HUES64 (cell line): ENCODE results near the gene ZNF549. TPM values are rescaled to one million over a fixed set of nuclear protein-coding genes. Genes with fewer than 3 reads are reported as not detected.
"Not testable (repeated sequence)": the region's sequence is repeated elsewhere in the genome, so short reads cannot be mapped to it uniquely, and the experiment has no call there.

Source experiments
- H3K27ac ChIP-seq: 2 replicates; pipeline ENCODE4 v1.7.0; 2013; ENCODE audit warnings: low read depth, low read length, inconsistent platforms
- H3K27me3 ChIP-seq: 2 replicates; pipeline ENCODE4 v1.6.1; 2013; ENCODE audit warnings: mild to moderate bottlenecking, low read length; ENCODE audit not compliant: insufficient read depth
- H3K36me3 ChIP-seq: 2 replicates; pipeline ENCODE4 v1.6.1; 2013; ENCODE audit warnings: mild to moderate bottlenecking, low read length; ENCODE audit not compliant: insufficient read depth
- H3K4me1 ChIP-seq: 2 replicates; pipeline ENCODE4 v1.6.1; 2013; ENCODE audit warnings: mild to moderate bottlenecking, low read length, moderate library complexity; ENCODE audit not compliant: insufficient read depth
- H3K4me3 ChIP-seq: 2 replicates; pipeline ENCODE4 v1.5.1; 2013; ENCODE audit warnings: mild to moderate bottlenecking, low read length, moderate library complexity
- H3K9ac ChIP-seq: 2 replicates; pipeline ENCODE4 v1.6.1; 2013; ENCODE audit warnings: mild to moderate bottlenecking, low read depth, low read length
- H3K9me3 ChIP-seq: 2 replicates; pipeline ENCODE4 v1.6.1; 2013; ENCODE audit warnings: low read depth, low read length; ENCODE audit not compliant: insufficient read depth
- WGBS: fragments of 150-250, 120-280 bp; methylation state at CpG from one replicate; pipeline ENCODE4 v1.1.7; 2013; ENCODE audit warnings: missing lambda C conversion rate; 5-methylcytosine and 5-hydroxymethylcytosine counted together
- polyA plus RNA-seq, 2 experiments: library from polyadenylated mRNA; stranded (reverse); fragments of 50-300 nt; gene quantifications; one replicate each; pipeline ENCODE4 v1.2.3, GENCODE V29; 2013

The ZNF549 gene
- polyA plus RNA-seq (2013, experiment 1 of 2) = 5.9 TPM
- polyA plus RNA-seq (2013, experiment 2 of 2) = 7.2 TPM

DNA sequence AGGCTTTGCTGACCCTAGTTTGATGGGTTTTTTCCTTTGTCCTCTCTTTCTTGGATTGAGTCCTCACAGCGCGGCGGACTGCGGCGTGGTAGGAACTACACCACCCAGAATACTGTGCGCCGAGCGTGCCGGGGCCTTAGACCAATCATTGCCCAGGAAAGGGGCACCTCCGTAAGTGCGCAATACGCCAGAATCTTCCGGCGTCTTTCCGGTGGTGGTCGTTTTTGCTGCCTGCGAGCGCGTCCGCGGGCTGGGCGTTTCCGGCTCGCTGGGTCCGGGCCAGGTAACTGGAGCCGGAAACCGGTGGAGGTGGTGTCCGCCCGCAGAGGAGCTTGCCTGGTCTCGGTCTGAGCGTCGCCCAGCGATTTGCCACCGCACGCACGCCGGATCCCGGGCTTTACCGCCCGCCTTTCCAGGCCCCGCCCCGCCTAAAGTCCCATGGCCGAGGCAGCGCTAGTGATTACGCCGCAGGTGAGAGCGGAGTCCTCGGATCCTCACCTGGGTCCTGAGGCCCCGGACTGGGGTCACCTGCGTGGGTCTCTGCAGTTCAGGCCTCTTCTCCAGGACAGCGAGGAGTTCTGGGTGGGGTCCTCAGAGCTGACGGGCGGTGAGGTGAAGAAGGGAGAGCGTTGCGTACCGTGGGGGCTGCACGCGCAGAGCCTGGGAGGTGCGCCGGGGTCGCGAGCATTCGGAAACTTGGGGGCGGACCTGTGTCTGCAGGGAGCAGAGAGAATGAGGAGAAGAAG lies at the start of gene ZNF549:
ZNF549 (plus strand) TSS at position 221 of the 746 bp plus-strand sequence; CDS start at position 439, 218 bp downstream.
- peaks cover 8% of the 10 kb centered on the region; the same call in 1 of the 2 replicates for H3K9me3 ChIP-seq
- H3K27ac ChIP-seq = peak within 1 kb of the TSS; percentile 93
- peaks cover 6% of the 10 kb centered on the region; the same call in 1 of the 2 replicates for H3K4me1 ChIP-seq
- H3K27me3 ChIP-seq = no peaks in the 10 kb centered on the region
- peak within 1 kb of the TSS; percentile 88 for H3K4me3 ChIP-seq
- WGBS = under 1% methylated on average over 64 of the region's 64 CpGs
- H3K9ac ChIP-seq = peak within 1 kb of the TSS; percentile 85
- peaks cover 18% of the 10 kb centered on the region for H3K36me3 ChIP-seq

DNA sequence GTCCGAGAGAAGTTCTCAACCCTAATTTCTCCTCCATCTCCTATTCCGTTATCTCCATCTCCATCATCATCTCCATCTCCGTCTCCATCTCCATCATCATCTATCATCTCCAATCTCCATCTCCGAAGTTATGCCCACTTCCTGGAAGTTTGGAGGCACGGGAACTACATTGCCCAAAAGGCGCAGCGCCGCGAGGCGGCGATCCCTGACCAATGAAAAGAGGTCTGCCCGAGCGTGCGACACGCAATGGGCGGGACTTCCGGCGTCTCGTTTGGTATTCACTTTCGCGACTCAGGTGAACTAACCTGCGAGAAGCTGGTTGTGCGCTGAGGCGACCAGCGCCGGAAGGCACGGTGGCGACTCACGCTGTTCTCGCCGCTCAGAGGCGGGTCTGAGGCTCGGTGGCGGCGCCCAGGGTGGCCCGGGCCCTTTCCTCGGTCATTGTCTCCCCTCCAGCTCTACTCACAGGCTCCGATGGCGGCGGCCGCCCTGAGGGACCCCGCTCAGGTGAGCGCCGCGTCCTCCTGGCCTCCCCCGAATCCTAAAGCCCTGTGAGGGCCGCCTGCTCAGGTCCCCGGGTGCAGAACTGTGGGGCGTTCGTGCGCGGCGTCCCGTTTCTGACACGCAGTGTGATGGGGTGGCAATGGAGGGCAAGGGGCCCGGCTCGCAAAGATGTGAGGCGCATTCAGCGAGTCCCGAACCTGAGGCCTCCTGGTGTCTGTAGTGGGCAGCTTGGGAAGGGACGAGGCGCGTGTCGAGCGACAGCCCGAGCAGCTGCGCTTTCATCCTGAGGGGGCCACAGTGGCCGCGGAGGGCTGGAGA lies 39.5 kb upstream of the ZNF549 start, which contains the start of gene ZNF419:
ZNF419 (plus strand) TSS at position 274 of the 822 bp plus-strand sequence; CDS start at position 475, 201 bp downstream.
- Histone ChIP-seq H3K27ac (peak within 1 kb of the TSS; percentile 66), H3K36me3 (peaks cover 21% of the 10 kb centered on the region), H3K4me3 (peak within 1 kb of the TSS; percentile 79), H3K9ac (peak within 1 kb of the TSS; percentile 90)
- not testable (repeated sequence) for H3K27me3 ChIP-seq, H3K9me3 ChIP-seq, H3K4me1 ChIP-seq
- 2% methylated on average over 53 of the region's 69 CpGs for WGBS

DNA sequence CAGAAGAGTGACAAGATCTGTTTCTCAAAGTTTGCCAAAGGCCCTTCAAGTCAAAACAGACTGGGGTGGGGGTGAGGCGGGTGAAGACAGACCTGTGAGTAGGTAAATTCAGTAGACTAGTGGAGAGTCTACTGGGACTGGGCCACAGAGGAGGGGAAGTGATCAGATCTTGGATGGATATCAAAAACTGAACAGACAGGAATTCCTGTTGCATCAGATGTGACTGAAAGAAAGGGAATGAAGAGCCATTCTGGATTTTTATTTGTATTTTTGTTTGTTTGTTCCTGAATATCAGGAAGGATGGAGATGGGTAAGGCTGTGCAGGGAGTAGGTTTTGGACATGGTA lies 38.9 kb upstream of the ZNF549 start:
- not testable (repeated sequence) for H3K27me3 ChIP-seq, H3K9me3 ChIP-seq, H3K27ac ChIP-seq, H3K9ac ChIP-seq, H3K4me1 ChIP-seq
- H3K36me3 ChIP-seq = peaks cover 27% of the 10 kb centered on the region
- H3K4me3 ChIP-seq = peak overlapping the region; percentile 45
- WGBS = no CpG with 5 or more reads among the region's 1 CpG

DNA sequence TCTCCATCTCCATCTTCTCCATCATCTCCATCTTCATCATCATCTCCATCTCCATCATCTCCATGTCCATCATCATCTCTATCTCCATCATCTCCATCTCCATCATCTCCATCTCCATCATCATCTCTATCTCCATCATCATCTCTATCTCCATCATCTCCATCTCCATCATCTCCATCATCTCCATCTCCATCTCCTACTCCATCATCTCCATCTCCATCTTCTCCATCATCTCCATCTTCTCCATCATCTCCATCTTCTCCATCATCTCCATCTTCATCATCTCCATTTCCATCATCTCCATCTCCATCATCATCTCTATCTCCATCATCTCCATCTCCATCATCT lies 27.9 kb upstream of the ZNF549 start:
- peak overlapping the region; percentile 80; the same call in 1 of the 2 replicates for H3K4me3 ChIP-seq
- H3K27ac ChIP-seq, H3K27me3 ChIP-seq, H3K9me3 ChIP-seq, H3K9ac ChIP-seq, H3K4me1 ChIP-seq, H3K36me3 ChIP-seq: not testable (repeated sequence)

DNA sequence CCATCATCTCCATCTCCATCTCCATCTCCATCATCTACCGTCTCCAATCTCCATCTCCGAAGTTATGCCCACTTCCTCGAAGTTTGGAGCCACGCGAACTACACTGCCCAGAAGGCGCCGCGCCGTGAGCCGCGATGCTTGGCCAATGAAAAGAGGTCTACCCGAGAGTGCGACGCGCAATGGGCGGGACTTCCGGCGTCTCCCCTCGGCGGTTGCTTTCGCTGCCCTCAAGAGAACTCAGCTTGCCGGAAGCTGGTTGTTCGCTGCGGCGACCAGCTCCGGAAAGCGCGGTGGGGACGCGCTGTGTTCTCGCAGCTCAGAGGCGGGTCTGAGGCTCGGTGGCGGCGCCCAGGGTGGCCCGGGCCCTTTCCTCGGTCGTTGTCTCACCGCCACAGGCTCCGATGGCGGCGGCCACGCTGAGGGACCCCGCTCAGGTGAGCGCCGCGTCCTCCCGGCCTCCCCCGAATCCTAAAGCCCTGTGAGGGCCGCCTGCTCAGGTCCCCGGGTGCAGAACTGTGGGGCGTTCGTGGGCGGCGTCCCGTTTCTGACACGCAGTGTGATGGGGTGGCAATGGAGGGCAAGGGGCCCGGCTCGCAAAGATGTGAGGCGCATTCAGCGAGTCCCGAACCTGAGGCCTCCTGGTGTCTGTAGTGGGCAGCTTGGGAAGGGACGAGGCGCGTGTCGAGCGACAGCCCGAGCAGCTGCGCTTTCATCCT lies 27.3 kb upstream of the ZNF549 start, which contains the start of gene ZNF773:
ZNF773 (plus strand) TSS at position 259 of the 716 bp plus-strand sequence; CDS start at position 402, 143 bp downstream.
- peak within 1 kb of the TSS; percentile 52; the same call in 1 of the 2 replicates for H3K27ac ChIP-seq
- not testable (repeated sequence) for H3K4me1 ChIP-seq, H3K36me3 ChIP-seq, H3K9me3 ChIP-seq, H3K27me3 ChIP-seq
- peak within 1 kb of the TSS; percentile 80 for H3K4me3 ChIP-seq
- 1% methylated on average over 57 of the region's 69 CpGs for WGBS
- H3K9ac ChIP-seq = peak within 1 kb of the TSS; percentile 88

DNA sequence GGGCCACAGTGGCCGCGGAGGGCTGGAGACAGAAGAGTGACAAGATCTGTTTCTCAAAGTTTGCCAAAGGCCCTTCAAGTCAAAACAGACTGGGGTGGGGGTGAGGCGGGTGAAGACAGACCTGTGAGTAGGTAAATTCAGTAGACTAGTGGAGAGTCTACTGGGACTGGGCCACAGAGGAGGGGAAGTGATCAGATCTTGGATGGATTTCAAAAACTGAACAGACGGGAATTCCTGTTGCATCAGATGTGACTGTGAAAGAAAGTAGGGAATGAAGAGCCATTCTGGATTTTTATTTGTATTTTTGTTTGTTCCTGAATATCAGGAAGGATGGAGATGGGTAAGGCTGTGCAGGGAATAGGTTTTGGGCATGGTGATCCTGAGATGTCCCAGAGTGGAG lies 26.8 kb upstream of the ZNF549 start:
- H3K27ac ChIP-seq, H3K9me3 ChIP-seq, H3K4me1 ChIP-seq, H3K9ac ChIP-seq, H3K36me3 ChIP-seq, H3K27me3 ChIP-seq: not testable (repeated sequence)
- 69% methylated on average over 1 of the region's 4 CpGs for WGBS
- H3K4me3 ChIP-seq = peak overlapping the region; percentile 56

DNA sequence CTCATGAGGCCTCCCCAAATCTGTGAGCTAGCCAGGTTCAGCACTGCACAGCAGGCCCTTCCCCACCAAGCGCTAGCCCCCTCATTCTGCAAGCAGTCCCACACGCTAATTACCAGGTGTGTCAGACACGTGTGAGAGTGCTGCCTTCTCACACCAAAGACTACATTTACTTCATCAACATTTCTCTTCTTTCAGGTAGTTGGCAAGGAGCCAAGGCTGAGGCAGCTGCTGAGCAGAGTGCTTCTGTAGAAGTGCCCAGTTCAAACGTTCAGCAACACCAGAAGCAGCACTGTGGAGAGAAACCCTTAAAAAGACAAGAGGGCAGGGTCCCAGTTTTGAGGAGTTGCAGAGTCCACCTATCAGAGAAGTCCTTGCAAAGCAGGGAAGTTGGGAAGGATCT lies 21.0 kb upstream of the ZNF549 start:
- Histone ChIP-seq H3K9me3 (peaks cover 9% of the 10 kb centered on the region; the same call in 1 of the 2 replicates), H3K27me3 (no peaks in the 10 kb centered on the region), H3K4me1 (no peaks in the 10 kb centered on the region), H3K27ac (no peak overlapping the region), H3K36me3 (peaks cover 39% of the 10 kb centered on the region), H3K9ac (no peak overlapping the region), H3K4me3 (no peak overlapping the region)
- WGBS = 98% methylated on average over 4 of the region's 4 CpGs

DNA sequence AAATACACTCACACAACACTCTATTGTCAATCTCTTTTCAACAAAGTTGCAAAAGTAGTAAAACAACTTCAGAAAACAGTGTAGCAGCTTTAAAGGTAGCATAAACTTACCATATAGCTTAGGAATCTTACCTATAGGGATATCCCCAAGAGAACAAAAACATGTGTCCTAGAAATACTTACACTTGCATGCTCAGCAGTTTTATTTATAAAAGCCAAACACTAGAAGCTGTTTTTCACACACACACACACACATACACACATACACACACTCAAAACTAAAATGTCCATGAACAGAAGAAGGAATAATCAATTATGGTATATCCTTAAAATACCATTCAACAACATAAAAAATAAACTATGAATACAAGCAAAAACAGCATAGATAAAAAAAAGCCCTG lies 15.7 kb upstream of the ZNF549 start:
- peaks cover 26% of the 10 kb centered on the region for H3K36me3 ChIP-seq
- H3K9ac ChIP-seq = no peak overlapping the region
- H3K4me3 ChIP-seq = no peak overlapping the region
- H3K9me3 ChIP-seq = peaks cover 49% of the 10 kb centered on the region
- H3K27ac ChIP-seq = no peak overlapping the region
- H3K4me1 ChIP-seq = no peaks in the 10 kb centered on the region
- no peaks in the 10 kb centered on the region for H3K27me3 ChIP-seq

DNA sequence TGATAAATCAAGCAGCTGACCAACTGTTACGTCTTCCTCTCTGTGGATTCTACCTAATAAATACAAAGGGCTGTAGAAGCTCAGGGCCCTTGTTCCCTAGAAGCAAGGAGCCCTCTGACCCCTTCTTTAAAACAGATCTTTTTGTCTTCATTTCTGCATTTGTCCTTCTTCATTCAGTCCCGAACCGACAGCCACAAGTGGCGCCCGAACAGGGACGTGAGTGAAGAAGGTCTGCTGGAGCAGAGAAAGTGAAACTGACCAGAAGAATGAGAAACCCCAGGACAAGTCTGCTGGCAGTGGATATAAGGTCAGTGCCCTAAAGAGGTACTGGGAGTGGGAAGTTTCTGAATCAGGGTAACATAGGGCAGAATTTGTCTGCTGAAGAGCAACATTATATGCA lies 14.3 kb upstream of the ZNF549 start:
- Histone ChIP-seq H3K36me3 (peaks cover 19% of the 10 kb centered on the region; the same call in 1 of the 2 replicates), H3K9ac (no peak overlapping the region), H3K9me3 (peaks cover 43% of the 10 kb centered on the region), H3K4me1 (no peaks in the 10 kb centered on the region), H3K4me3 (no peak overlapping the region), H3K27me3 (no peaks in the 10 kb centered on the region), H3K27ac (no peak overlapping the region)
- 98% methylated on average over 6 of the region's 6 CpGs for WGBS

DNA sequence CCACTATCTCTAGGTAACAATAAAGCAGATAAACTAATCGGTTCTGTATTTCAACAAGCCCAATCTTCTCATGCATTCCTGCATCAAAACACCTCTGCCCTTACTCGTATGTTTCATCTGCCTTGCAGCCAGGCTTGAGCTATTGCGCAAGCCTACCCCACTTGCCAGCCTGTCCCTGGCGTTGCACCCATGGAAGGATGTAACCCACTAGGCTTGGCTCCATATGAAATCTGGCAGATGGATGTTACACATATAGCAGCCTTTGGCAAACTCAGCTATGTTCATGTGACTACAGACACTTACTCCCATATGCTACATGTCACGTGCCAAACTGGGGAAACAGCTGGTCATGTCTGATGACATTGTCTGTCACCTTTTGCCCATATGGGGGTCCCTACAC lies 11.9 kb upstream of the ZNF549 start:
- H3K4me3 ChIP-seq = no peak overlapping the region
- H3K27me3 ChIP-seq = no peaks in the 10 kb centered on the region
- H3K4me1 ChIP-seq = no peaks in the 10 kb centered on the region
- no peak overlapping the region for H3K27ac ChIP-seq
- peaks cover 11% of the 10 kb centered on the region; the same call in 1 of the 2 replicates for H3K36me3 ChIP-seq
- H3K9ac ChIP-seq = no peak overlapping the region
- peaks cover 40% of the 10 kb centered on the region for H3K9me3 ChIP-seq
- 92% methylated on average over 5 of the region's 5 CpGs for WGBS

DNA sequence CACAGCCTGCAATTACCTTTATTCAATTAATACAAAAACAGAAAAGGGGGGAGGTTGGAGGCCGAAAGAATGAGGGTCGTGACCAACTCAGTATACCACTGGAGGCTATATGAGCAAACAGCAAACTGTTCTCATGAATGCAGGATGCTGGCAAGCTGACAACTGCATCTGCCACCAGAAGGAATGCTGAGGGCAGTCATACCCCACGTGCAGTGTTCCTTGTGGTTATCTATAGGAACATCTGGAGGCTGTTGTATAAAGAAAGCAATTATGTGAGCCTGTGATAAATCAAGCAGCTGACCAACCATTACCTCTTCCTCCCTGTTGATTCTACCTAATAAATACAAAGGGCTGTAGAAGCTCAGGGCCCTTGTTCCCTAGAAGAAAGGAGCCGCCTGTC lies 9.1 kb upstream of the ZNF549 start:
- H3K9ac ChIP-seq, H3K4me3 ChIP-seq, H3K4me1 ChIP-seq, H3K27me3 ChIP-seq, H3K27ac ChIP-seq: not testable (repeated sequence)
- H3K9me3 ChIP-seq = peaks cover 22% of the 10 kb centered on the region
- WGBS = 90% methylated on average over 4 of the region's 4 CpGs
- H3K36me3 ChIP-seq = peaks cover 10% of the 10 kb centered on the region; the same call in 1 of the 2 replicates
